HepG2 (cell line): Measurements from ENCODE around the gene TBXAS1.

Experiments
- ARNT ChIP-seq: fragments of 450-650 bp; IDR thresholded peaks from 2 replicates; pipeline ENCODE4 v1.6.1; 2017
- CERS6 ChIP-seq: sonication (generic); formaldehyde crosslinking; IDR thresholded peaks from 2 replicates; pipeline ENCODE4 v1.5.0; 2020; ENCODE audit warnings: missing genetic modification reagents
- CREB1 ChIP-seq, 2 experiments: fragments of 450-650 bp in 1 of 2; IDR thresholded peaks; 2 replicates each; pipeline ENCODE4 v1.6.1; 2016 to 2017; ENCODE audit warnings: control low read depth in 1 of 2, mild to moderate bottlenecking in 1 of 2, missing compliant biosample characterization in 1 of 2, missing genetic modification characterization in 1 of 2
- ETV5 ChIP-seq: IDR thresholded peaks from 2 replicates; pipeline ENCODE4 v1.6.1; 2018; ENCODE audit warnings: missing biosample characterization, missing genetic modification reagents, inconsistent platforms, borderline replicate concordance
- GFI1 ChIP-seq: sonication (generic); formaldehyde crosslinking; IDR thresholded peaks from 2 replicates; pipeline ENCODE4 v1.5.0; 2020; ENCODE audit warnings: missing genetic modification reagents, mild to moderate bottlenecking, borderline replicate concordance
- NFE2 ChIP-seq: sonication (generic); formaldehyde crosslinking; IDR thresholded peaks from 2 replicates; pipeline ENCODE4 v1.4.0; 2020; ENCODE audit warnings: missing genetic modification reagents
- SIN3B ChIP-seq: fragments of 150-350 bp; IDR thresholded peaks from 2 replicates; pipeline ENCODE4 v1.6.1; 2014; ENCODE audit warnings: low read length
- YEATS4 ChIP-seq: sonication (generic); formaldehyde crosslinking; IDR thresholded peaks from 2 replicates; pipeline ENCODE4 v1.4.0; 2020; ENCODE audit warnings: missing genetic modification reagents, borderline replicate concordance
- ZNF12 ChIP-seq: sonication (generic); formaldehyde crosslinking; IDR thresholded peaks from 2 replicates; pipeline ENCODE4 v1.5.0; 2020; ENCODE audit warnings: missing genetic modification reagents

- no peak for TF ChIP-seq NFE2 (CRISPR knock-in tag)
- TF ChIP-seq GFI1 (CRISPR knock-in tag): no peak
- TF ChIP-seq SIN3B: no peak
- TF ChIP-seq ETV5 (CRISPR knock-in tag): no peak
- no peak for TF ChIP-seq CREB1 (IDR thresholded peaks at IDR 0.05)
- TF ChIP-seq CREB1 (CRISPR knock-in tag; IDR thresholded peaks at IDR 0.05): no peak
- TF ChIP-seq ZNF12: no peak
- no peak for TF ChIP-seq CERS6 (CRISPR knock-in tag)
- no peak for TF ChIP-seq ARNT
- TF ChIP-seq YEATS4: no peak
Measured at GRCh38 chr7:139860090-139860775, 31.2 kb downstream of the TBXAS1 start.
